SK-N-MC (cell line): ENCODE data around the gene VPS37C.

Source experiments
- DNase-seq: peaks from one replicate; pipeline ENCODE4 v3.0.0-alpha.2; 2011; ENCODE audit warnings: low read depth, low spot score
- H3K27ac ChIP-seq: fragments of 200-600 bp; sonication (generic); 2 replicates; pipeline ENCODE4 v1.5.1; 2016; ENCODE audit warnings: mixed run types
- H3K36me3 ChIP-seq: fragments of 200-600 bp; sonication (generic); 2 replicates; pipeline ENCODE4 v1.6.1; 2017; ENCODE audit warnings: antibody characterized with exemption, low read length, mixed read lengths; ENCODE audit not compliant: insufficient read depth
- H3K4me3 ChIP-seq: fragments of 200-600 bp; sonication (generic); 2 replicates; pipeline ENCODE4 v1.5.1; 2016
- H3K9ac ChIP-seq: fragments of 200-600 bp; sonication (generic); 2 replicates; pipeline ENCODE4 v1.8.0; 2017; ENCODE audit warnings: mixed run types, mixed read lengths; ENCODE audit not compliant: insufficient read length
- H3K9me3 ChIP-seq: fragments of 200-600 bp; sonication (generic); 2 replicates; pipeline ENCODE4 v1.6.1; 2017; ENCODE audit warnings: low read depth, mild to moderate bottlenecking, antibody characterized with exemption, low read length, moderate library complexity, mixed read lengths
- EZH2 ChIP-seq: fragments of 200-600 bp; sonication (generic); IDR thresholded peaks from one replicate; pipeline ENCODE4 v1.6.1; 2017; ENCODE audit warnings: antibody characterized with exemption
- FOXP2 ChIP-seq: optimal IDR thresholded peaks from 2 replicates; pipeline ENCODE3; 2011; ENCODE audit warnings: mild to moderate bottlenecking, moderate library complexity; ENCODE audit not compliant: insufficient read depth; ENCODE audit errors: extremely low read length, control extremely low read depth
- POLR2AphosphoS5 ChIP-seq: IDR thresholded peaks from 2 replicates; pipeline ENCODE4 v1.6.1; 2012; ENCODE audit warnings: mild to moderate bottlenecking, low read depth, low read length, borderline replicate concordance

VPS37C gene

DNA sequence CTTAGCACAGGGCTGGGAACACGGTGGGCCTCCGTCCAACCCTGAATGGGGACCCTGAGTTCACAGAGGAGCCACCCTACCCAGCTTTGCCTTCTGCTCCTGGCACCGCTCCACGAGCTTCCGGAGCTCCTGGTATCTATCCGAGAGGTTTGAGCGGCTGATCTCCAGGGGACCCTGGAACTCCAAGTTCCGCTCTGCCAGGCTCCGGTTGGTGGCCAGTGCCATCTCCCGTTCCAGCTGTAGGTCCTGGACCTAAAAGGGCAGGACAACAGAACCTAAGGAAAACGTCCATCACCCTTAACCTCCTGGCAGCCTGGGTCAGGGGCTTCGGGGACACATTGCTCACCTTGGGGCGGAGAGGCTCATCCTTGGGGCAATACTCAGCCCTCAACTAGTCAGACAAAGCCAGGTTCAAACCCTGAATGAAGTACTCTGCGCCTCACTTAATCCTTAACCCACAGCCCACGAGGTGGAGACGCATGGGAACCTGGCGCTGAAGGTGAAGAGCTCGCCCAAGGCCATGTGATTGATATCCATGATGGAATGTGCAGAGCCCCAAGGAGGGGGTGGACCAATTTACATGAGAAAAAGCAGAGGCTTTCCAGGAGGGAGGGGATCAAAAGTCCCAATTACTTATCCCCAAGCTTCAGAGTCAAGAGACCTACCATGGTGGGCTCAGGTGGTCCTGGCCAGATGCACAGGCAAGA is 27.1 kb downstream of the VPS37C start:
- no peak for DNase-seq
- H3K9me3 ChIP-seq, result no peaks in the 10 kb centered on the region
- no peak overlapping the region for H3K27ac ChIP-seq
- H3K9ac ChIP-seq, result no peak overlapping the region
- TF ChIP-seq FOXP2 (no peak), POLR2AphosphoS5 (no peak), EZH2 (no peak)
- no peak overlapping the region for H3K4me3 ChIP-seq
- H3K36me3 ChIP-seq, result no peaks in the 10 kb centered on the region; the same call in 1 of the 2 replicates

DNA sequence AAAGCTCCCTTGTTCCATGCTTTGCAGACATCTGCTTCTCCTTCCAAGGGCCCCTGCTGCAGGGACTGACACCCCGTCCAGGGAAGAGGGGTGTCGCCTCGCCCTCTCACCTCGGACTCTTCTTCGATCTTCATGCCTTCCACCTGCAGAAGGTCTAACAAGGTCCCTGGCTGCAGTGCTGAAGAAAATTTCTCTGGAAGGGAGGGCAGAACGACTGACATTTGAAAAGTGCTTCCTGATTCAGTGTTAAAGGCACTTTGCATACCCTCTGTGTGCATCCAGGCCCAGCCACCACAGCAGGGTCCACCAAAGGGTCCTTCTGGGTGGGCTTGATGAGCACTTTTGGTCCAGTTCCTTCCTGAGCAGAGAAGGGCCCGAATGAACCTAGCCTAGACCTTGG is 28.1 kb downstream of the VPS37C start:
- H3K27ac ChIP-seq, result no peak overlapping the region
- DNase-seq, result no peak
- H3K9me3 ChIP-seq, result no peaks in the 10 kb centered on the region
- TF ChIP-seq FOXP2 (no peak), EZH2 (no peak), POLR2AphosphoS5 (no peak)
- no peak overlapping the region for H3K4me3 ChIP-seq
- H3K9ac ChIP-seq, result no peak overlapping the region
- no peaks in the 10 kb centered on the region; the same call in 1 of the 2 replicates for H3K36me3 ChIP-seq

DNA sequence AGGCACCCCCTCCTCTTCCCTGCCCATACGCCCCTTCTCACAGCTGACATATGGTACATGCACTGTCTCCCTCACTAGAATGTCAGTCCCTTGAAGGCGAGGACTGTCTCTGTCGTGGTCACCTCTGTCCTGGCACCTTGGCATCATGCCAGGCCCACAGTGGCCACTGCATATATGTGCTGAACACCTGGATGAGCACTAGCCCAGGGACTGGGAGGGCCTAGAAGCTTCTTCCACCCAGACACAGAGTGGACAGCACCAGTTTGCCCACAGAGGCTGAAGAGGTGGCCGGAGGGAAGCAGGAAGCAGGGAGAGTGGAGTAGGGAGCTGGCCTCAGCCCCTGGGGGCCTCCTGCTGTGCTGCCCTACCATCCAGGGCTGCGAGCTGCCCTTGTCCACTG is 28.6 kb downstream of the VPS37C start:
- TF ChIP-seq POLR2AphosphoS5, result no peak
- TF ChIP-seq FOXP2, result no peak
- TF ChIP-seq EZH2, result no peak
- H3K9ac ChIP-seq, result no peak overlapping the region
- no peak for DNase-seq
- H3K9me3 ChIP-seq, result no peaks in the 10 kb centered on the region
- no peaks in the 10 kb centered on the region; the same call in 1 of the 2 replicates for H3K36me3 ChIP-seq
- H3K4me3 ChIP-seq, result no peak overlapping the region
- no peak overlapping the region for H3K27ac ChIP-seq

DNA sequence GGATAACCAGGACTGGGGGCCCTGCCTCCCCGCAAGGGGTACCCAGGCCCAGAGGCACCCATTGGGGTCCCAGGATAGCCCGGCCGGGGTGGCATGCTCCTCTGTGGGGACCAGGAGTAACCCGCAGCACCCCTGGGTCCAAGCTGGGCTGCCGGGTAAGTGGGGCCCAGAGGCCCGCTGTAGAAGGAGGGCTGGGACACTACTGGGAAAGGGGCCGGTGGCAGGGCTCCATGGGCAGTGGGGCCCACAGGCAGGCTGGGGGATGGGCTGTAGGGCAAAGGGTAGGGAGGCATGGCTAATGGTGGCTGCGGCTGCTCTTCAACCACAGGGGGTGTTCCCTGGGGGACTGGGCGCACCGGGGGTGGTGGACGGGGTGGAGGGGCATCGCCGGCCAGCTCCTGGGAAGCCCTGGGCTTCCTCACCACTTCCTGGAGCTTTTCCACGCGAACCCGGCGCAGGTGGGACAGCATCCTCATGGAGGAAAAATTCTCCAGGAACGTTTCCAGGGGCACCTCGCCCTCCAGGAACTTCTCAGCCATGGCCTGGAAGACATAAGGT is 29.1 kb downstream of the VPS37C start:
- H3K27ac ChIP-seq, result no peak overlapping the region
- TF ChIP-seq EZH2, result no peak
- TF ChIP-seq FOXP2, result no peak
- no peak overlapping the region for H3K4me3 ChIP-seq
- no peak overlapping the region for H3K9ac ChIP-seq
- no peaks in the 10 kb centered on the region for H3K9me3 ChIP-seq
- DNase-seq, result no peak
- H3K36me3 ChIP-seq, result no peaks in the 10 kb centered on the region

DNA sequence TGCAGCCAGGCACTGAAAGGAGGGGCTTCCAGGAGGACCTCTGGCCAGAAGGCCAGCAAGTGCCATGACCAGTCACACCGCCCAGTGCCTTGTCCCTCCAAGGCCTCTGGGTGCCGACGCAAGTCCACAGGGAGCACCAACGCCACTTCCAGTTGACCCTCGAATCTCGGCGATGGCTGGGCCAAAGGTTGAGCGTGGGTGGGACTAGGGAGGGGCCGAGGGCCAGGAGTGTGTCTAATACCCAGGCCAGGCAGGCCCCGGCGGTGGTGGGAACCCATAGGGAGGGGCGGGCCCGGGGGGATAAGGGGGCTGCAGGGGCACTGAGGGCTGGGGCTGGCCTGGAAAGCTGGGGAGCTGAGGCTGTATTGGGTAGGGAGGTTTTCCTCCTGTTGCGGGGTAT is 29.6 kb downstream of the VPS37C start:
- Histone ChIP-seq H3K4me3 (no peak overlapping the region), H3K9ac (no peak overlapping the region), H3K9me3 (no peaks in the 10 kb centered on the region), H3K36me3 (no peaks in the 10 kb centered on the region), H3K27ac (no peak overlapping the region)
- TF ChIP-seq POLR2AphosphoS5 (no peak), EZH2 (no peak), FOXP2 (no peak)
- DNase-seq, result no peak

DNA sequence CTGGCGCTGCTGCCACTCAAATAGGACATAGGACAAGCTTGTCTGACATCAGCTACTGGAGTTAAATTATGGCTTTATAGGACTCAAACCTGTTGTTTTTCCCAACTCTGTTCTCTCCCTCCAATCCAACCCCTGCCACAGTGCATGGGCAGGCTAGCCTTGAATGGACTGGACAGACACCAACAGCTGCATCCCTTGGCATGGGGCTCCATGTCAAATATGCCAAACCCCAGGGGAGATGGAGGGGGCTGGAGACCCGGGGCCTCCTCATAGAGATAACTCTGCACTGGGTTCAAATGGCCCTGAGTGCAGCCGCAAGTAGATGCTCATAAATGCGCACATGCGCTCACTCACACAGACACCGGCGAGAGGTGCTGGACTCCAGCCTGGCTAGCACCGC is 30.0 kb downstream of the VPS37C start:
- no peak overlapping the region for H3K4me3 ChIP-seq
- H3K36me3 ChIP-seq, result no peaks in the 10 kb centered on the region
- DNase-seq, result no peak
- no peak overlapping the region for H3K9ac ChIP-seq
- no peak overlapping the region for H3K27ac ChIP-seq
- TF ChIP-seq FOXP2 (no peak), EZH2 (no peak), POLR2AphosphoS5 (no peak)
- no peaks in the 10 kb centered on the region for H3K9me3 ChIP-seq

DNA sequence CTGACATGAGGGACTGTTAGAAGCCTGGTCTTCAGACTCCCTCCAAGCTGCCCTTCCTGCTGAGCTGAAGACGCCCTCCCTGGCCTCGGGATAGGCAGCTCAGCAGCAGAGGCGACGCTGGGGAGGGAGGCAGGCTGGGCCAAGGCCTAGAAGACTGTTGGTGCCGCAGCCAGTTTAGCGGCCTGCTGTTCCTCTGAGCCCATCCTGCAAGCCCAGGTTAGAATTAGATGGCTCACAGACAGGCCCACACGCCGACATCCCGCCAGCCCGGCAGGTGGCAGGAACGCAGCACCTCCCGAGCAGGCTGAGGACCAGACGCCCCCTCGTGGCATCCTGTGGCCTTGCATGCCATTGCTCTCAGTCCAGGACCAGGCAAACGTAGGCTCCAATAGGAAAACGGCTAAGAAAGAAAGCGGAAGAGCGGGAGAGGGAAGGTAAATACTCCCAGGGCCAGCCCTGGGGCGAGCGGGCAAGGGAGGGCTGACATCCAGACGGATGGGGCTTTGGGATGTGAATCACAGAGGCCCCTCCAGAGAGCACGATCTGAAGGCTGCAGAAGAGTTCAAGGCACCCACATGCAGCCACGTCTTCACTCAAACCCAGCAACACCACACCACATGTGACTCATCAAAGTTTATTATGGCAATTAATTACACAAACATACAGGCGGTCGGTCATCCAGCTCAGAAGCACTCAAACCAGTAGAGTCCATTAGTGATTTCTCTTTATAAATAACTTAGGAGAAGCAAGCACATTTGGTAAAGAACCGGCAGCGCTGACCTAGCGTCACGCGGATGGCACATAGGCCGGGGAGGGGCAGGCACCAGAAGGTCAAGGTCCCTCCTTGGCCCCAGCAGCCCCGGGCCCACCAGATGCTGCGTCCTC is 31.3 kb downstream of the VPS37C start:
- DNase-seq, result no peak
- Histone ChIP-seq H3K36me3 (no peaks in the 10 kb centered on the region), H3K9me3 (no peaks in the 10 kb centered on the region), H3K27ac (no peak overlapping the region), H3K9ac (no peak overlapping the region), H3K4me3 (no peak overlapping the region)
- TF ChIP-seq EZH2, result no peak
- no peak for TF ChIP-seq FOXP2
- no peak; the same call in 1 of the 2 replicates for TF ChIP-seq POLR2AphosphoS5

DNA sequence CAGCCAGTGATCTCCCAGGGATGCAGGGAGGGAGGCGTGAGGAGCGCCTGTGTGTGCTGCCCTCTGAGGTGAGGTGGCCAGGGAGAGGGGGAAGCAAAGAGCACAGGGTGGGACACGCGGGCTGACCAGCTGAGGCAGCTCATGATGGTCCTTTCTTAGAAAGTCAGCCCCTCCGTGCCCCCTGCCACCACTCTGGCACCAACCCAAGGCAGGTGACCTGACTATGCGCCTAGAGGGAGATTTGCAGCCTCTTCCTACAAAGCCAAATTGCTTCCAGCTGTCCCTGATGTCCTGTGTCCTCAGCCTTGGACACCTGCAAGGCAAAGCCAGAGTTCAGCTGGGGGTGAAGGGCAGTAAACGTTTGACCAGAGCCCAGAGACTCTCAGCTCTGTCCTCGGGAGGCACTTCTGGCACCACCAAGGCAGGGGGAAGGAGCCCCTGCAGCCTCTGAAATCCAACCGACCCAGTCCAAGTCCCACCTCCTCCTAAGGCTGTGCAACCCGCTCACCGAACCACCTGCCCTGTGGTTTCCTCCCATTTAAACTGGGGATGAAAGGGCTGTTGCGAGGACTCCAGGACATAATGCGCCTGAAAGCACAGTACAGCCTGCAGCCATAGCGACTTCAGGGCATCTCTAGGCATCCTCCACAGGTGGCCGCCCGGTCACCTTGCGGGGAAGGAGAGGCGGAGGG is 32.1 kb downstream of the VPS37C start:
- Histone ChIP-seq H3K9me3 (no peaks in the 10 kb centered on the region), H3K36me3 (no peaks in the 10 kb centered on the region), H3K27ac (no peak overlapping the region), H3K4me3 (no peak overlapping the region), H3K9ac (no peak overlapping the region)
- DNase-seq, result no peak
- TF ChIP-seq POLR2AphosphoS5, result no peak
- TF ChIP-seq FOXP2, result no peak
- TF ChIP-seq EZH2, result no peak
